Hepatocyte (in vitro differentiated cells): ENCODE data around the gene WDR87. TPM values are rescaled to one million over a fixed set of nuclear protein-coding genes. Genes with fewer than 3 reads are reported as not detected.

Experiments used
- DNase-seq: peaks from one replicate; pipeline ENCODE4 v3.0.0-alpha.2; 2016; ENCODE audit warnings: low spot score
- H2AFZ ChIP-seq: fragments of 200-600 bp; sonication (generic); 2 replicates; pipeline ENCODE4 v1.6.0; 2016; ENCODE audit warnings: antibody characterized with exemption, mild to moderate bottlenecking
- H3K27ac ChIP-seq: fragments of 200-600 bp; sonication (generic); 2 replicates; pipeline ENCODE4 v1.5.1; 2016; ENCODE audit warnings: mild to moderate bottlenecking
- H3K27me3 ChIP-seq: fragments of 200-600 bp; sonication (generic); 2 replicates; pipeline ENCODE4 v1.6.1; 2016
- H3K36me3 ChIP-seq: fragments of 200-600 bp; sonication (generic); replicated peaks from 2 replicates; pipeline ENCODE4 v1.5.1; 2016; ENCODE audit warnings: low read depth; ENCODE audit not compliant: insufficient read depth
- H3K4me1 ChIP-seq: fragments of 200-600 bp; sonication (generic); 2 replicates; pipeline ENCODE4 v1.5.1; 2016; ENCODE audit warnings: mild to moderate bottlenecking, moderate library complexity; ENCODE audit not compliant: insufficient read depth
- H3K4me2 ChIP-seq: fragments of 200-600 bp; sonication (generic); 2 replicates; pipeline ENCODE4 v1.6.0; 2016
- H3K4me3 ChIP-seq: fragments of 200-600 bp; sonication (generic); 2 replicates; pipeline ENCODE4 v1.5.1; 2016; ENCODE audit warnings: mild to moderate bottlenecking
- H3K79me2 ChIP-seq: fragments of 200-600 bp; sonication (generic); 2 replicates; pipeline ENCODE4 v1.6.0; 2017; ENCODE audit warnings: mild to moderate bottlenecking
- H3K9me2 ChIP-seq: fragments of 200-600 bp; sonication (generic); replicated peaks from 2 replicates; pipeline ENCODE4 v1.6.0; 2017; ENCODE audit warnings: mild to moderate bottlenecking; ENCODE audit not compliant: insufficient read depth
- H3K9me3 ChIP-seq: fragments of 200-600 bp; sonication (generic); 2 replicates; pipeline ENCODE4 v1.5.1; 2016; ENCODE audit warnings: low read depth, mild to moderate bottlenecking
- H4K20me1 ChIP-seq: fragments of 200-600 bp; sonication (generic); 2 replicates; pipeline ENCODE4 v1.6.0; 2016; ENCODE audit warnings: mild to moderate bottlenecking; ENCODE audit not compliant: insufficient read depth, poor library complexity, severe bottlenecking
- CTCF ChIP-seq: fragments of 200-600 bp; sonication (generic); IDR thresholded peaks from 2 replicates; pipeline ENCODE4 v1.5.1; 2016; ENCODE audit warnings: antibody characterized with exemption, mild to moderate bottlenecking; ENCODE audit not compliant: poor library complexity
- EZH2 ChIP-seq: fragments of 200-600 bp; sonication (generic); IDR thresholded peaks from 2 replicates; pipeline ENCODE4 v1.6.1; 2016; ENCODE audit warnings: antibody characterized with exemption, mild to moderate bottlenecking, borderline replicate concordance
- EZH2phosphoT487 ChIP-seq: fragments of 200-600 bp; sonication (generic); IDR thresholded peaks from one replicate; pipeline ENCODE4 v1.6.1; 2018; ENCODE audit warnings: antibody characterized with exemption, mild to moderate bottlenecking, low read depth, moderate library complexity; ENCODE audit not compliant: unreplicated experiment, severe bottlenecking
- WGBS: methylation state at CpG from one replicate; pipeline ENCODE4 v1.1.6; 2016; ENCODE audit warnings: low lambda C conversion rate; ENCODE audit errors: missing lambda C conversion rate; 5-methylcytosine and 5-hydroxymethylcytosine counted together
- polyA plus RNA-seq: library from polyadenylated mRNA; unstranded; fragments of >200 nt; fragmentation: Nextera tagmentation; extraction: Ambion mirVana; gene quantifications from 2 replicates; pipeline ENCODE4 v1.2.1, GENCODE V29; 2016
- total RNA-seq: library from RNA; depleted of rRNA; stranded (reverse); fragments of >200 nt; gene quantifications from 2 replicates; pipeline ENCODE4 v1.2.3, GENCODE V29; 2014

WDR87 gene
- total RNA-seq (not detected in 2 replicates), polyA plus RNA-seq (0.11 TPM in 1 of 2 replicates, not detected in the other)

DNA sequence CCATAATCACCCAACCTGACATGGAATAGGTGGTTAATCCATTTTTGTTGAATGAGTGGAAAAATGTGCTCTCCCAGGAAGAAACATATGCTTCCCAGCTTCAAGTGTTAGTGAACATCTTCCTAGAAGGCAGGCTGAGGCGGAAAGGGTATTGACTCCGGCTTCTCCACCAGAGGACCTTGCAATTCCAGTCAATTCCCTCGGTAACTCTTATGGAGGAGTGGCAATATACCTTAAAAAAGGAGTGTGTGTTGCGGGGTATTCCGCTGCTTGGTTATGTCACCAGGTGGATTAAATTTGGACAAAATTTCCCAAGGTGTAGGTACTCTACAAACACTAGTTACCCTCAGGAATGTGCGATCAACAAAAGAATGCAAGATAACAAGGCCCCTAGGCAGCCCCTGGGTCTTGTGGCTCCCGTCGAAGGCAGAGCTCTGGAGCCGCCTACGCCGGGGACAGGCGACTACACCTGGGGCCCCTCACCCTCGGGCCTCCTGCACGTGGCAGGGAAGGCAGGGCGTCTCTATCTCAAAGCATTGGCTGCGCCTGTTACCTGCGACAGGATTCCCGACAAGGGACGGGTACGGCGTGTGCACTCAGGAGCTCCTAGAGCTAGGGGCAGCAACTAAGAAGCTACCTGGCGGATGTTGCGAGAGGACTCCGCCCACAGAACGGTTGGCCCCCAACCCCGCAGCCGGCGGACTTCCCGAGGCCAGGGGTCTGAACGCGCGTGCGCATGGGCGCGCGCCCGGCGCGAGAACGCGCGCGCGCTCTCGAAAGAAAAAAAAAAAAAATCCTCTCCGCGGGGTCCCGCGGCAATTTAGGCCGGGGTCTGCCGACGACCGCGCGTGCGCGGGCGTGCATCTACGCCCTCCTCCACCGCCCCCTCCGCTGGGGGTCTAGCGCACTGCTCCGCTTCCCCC lies at the start of gene WDR87:
Gene WDR87 (minus strand): TSS at position 649 of the 923 bp plus-strand sequence. CDS start 8,355 bp downstream, outside the sequence.
- WGBS = 5% methylated on average over 56 of the region's 63 CpGs
- H3K79me2 ChIP-seq = peaks cover 38% of the 10 kb centered on the region
- no peaks in the 10 kb centered on the region for H4K20me1 ChIP-seq
- peak; percentile 77 for DNase-seq
- TF ChIP-seq CTCF (peak; percentile 25), EZH2 (no peak)
- no peaks in the 10 kb centered on the region for H3K4me1 ChIP-seq
- no peaks in the 10 kb centered on the region for H3K27me3 ChIP-seq
- peak within 1 kb of the TSS; percentile 76 for H3K4me3 ChIP-seq
- peak within 1 kb of the TSS; percentile 90 for H3K27ac ChIP-seq
- no peaks in the 10 kb centered on the region for H3K9me3 ChIP-seq
- no peaks in the 10 kb centered on the region for H3K36me3 ChIP-seq
- H3K4me2 ChIP-seq = peak within 1 kb of the TSS; percentile 93
- no peaks in the 10 kb centered on the region for H3K9me2 ChIP-seq
- H2AFZ ChIP-seq = peak within 1 kb of the TSS; percentile 93

GRCh38 chr19:37955986-37956385 lies 49.6 kb upstream of the WDR87 start:
- DNase-seq = no peak
- H3K9me2 ChIP-seq = no peaks in the 10 kb centered on the region
- TF ChIP-seq CTCF (no peak), EZH2phosphoT487 (no peak), EZH2 (no peak)
- no peaks in the 10 kb centered on the region for H3K4me1 ChIP-seq
- no peak overlapping the region for H3K4me3 ChIP-seq
- H3K4me2 ChIP-seq = no peak overlapping the region
- no peak overlapping the region for H2AFZ ChIP-seq
- H4K20me1 ChIP-seq = peaks cover 7% of the 10 kb centered on the region
- peaks cover 84% of the 10 kb centered on the region for H3K79me2 ChIP-seq
- no peaks in the 10 kb centered on the region for H3K36me3 ChIP-seq
- over 99% methylated on average over 8 of the region's 8 CpGs for WGBS
- no peaks in the 10 kb centered on the region for H3K27me3 ChIP-seq
- no peaks in the 10 kb centered on the region for H3K9me3 ChIP-seq
- no peak overlapping the region for H3K27ac ChIP-seq

GRCh38 chr19:37954421-37954874 lies 48.1 kb upstream of the WDR87 start:
- WGBS = 60% methylated on average over 10 of the region's 10 CpGs
- peaks cover 83% of the 10 kb centered on the region for H3K79me2 ChIP-seq

More at GRCh38 chr19:37954421-37954874, 48.1 kb upstream of the WDR87 start:
- Histone ChIP-seq H3K27me3 (no peaks in the 10 kb centered on the region), H3K9me3 (no peaks in the 10 kb centered on the region), H3K4me1 (no peaks in the 10 kb centered on the region), H2AFZ (no peak overlapping the region), H3K4me3 (no peak overlapping the region), H3K9me2 (no peaks in the 10 kb centered on the region), H4K20me1 (peaks cover 7% of the 10 kb centered on the region), H3K4me2 (peak overlapping the region; percentile 1), H3K36me3 (no peaks in the 10 kb centered on the region), H3K27ac (peak overlapping the region; percentile 47)
- no peak for DNase-seq
- no peak for TF ChIP-seq EZH2
- TF ChIP-seq CTCF = no peak
- TF ChIP-seq EZH2phosphoT487 = no peak
